Lung (tissue), 12 donors: Measurements from ENCODE around the gene COBL. TPM values are rescaled to one million over a fixed set of nuclear protein-coding genes. Genes with fewer than 3 reads are reported as not detected.

Experiments used
- ATAC-seq: fragments of 200-7000 bp; cut with Tn5 transposase; one replicate; pipeline ENCODE4 v1.9.1; 2020; ENCODE audit warnings: moderate number of reproducible peaks; ENCODE audit not compliant: insufficient read depth, low FRiP score
- DNase-seq, 3 donors: peaks; one replicate each; pipeline ENCODE4 v3.0.0-alpha.2; 2013 to 2017
- H3K27ac ChIP-seq, 2 donors: one replicate each; pipeline ENCODE4 v1.5.1; 2013; ENCODE audit warnings: mild to moderate bottlenecking in 2 of 2, moderate library complexity in 2 of 2, control low read depth in 1 of 2, inconsistent platforms in 1 of 2, low read depth in 1 of 2, low read length in 1 of 2
- H3K27me3 ChIP-seq, 3 donors: one replicate each; pipeline ENCODE4 v1.5.1; 2013; ENCODE audit warnings: low read length in 2 of 3; ENCODE audit not compliant: control insufficient read depth in 3 of 3, insufficient read depth in 3 of 3
- H3K36me3 ChIP-seq, 4 donors: one replicate each; pipeline ENCODE4 v1.5.1; 2013; ENCODE audit warnings: low read length in 4 of 4, mild to moderate bottlenecking in 1 of 4, moderate library complexity in 1 of 4; ENCODE audit not compliant: control insufficient read depth in 4 of 4, insufficient read depth in 4 of 4
- H3K4me1 ChIP-seq, 5 donors: one replicate each; pipeline ENCODE4 v1.5.1; 2013; ENCODE audit warnings: low read length in 5 of 5, mild to moderate bottlenecking in 2 of 5, moderate library complexity in 1 of 5; ENCODE audit not compliant: control insufficient read depth in 5 of 5, insufficient read depth in 5 of 5
- H3K4me3 ChIP-seq: one replicate; pipeline ENCODE4 v1.5.1; 2013; ENCODE audit warnings: mild to moderate bottlenecking, control low read depth, moderate library complexity
- H3K9ac ChIP-seq, 2 donors: one replicate each; pipeline ENCODE4 v1.5.1; 2013; ENCODE audit warnings: low read length in 2 of 2, control low read depth in 1 of 2; ENCODE audit not compliant: insufficient read depth in 1 of 2
- H3K9me3 ChIP-seq, 4 donors: one replicate each; pipeline ENCODE4 v1.5.1; 2013; ENCODE audit warnings: low read length in 3 of 4, mild to moderate bottlenecking in 1 of 4, moderate library complexity in 1 of 4; ENCODE audit not compliant: control insufficient read depth in 4 of 4, insufficient read depth in 3 of 4
- CTCF ChIP-seq: IDR thresholded peaks from 2 replicates; pipeline ENCODE4 v1.5.1; 2012; ENCODE audit warnings: mild to moderate bottlenecking; ENCODE audit errors: control extremely low read depth, extremely low read depth
- WGBS, 2 donors: extraction: QIAGEN DNeasy Blood & Tissue Kit; methylation state at CpG; one replicate each; pipeline ENCODE4 v1.1.7; 2013; 5-methylcytosine and 5-hydroxymethylcytosine counted together
- polyA plus RNA-seq, 2 donors: library from polyadenylated mRNA; stranded (reverse); fragments of 200-250 nt; gene quantifications; one replicate each; pipeline ENCODE4 v1.2.1, GENCODE V29; 2013
- total RNA-seq, 2 donors: library from RNA; depleted of rRNA in 1 of 2; stranded (reverse); fragments of >200 nt in 1 of 2; gene quantifications; one replicate each; pipeline ENCODE4 v1.2.1, GENCODE V29; 2014 to 2021
- donor health status: control.
- donor health status: control.
- donor health status: Bipolar disorder and iron deficiency.
- donor health status: healthy.
- donor health status: DM: yes; HTN: yes; CAD: no.

Gene COBL
- total and polyA plus RNA-seq, 4 donors: 6.3 to 38.1 (median 15.0) TPM

- Histone ChIP-seq H3K4me3 (no peak overlapping the region), H3K27me3 (no peaks in the 10 kb centered on the region), H3K36me3 (peaks cover 0 to 7% (median 0%) of the 10 kb centered on the region in 4 donors), H3K9me3 (no peaks in the 10 kb centered on the region), H3K9ac (no peak overlapping the region), H3K4me1 (peaks cover 0 to 13% (median 0%) of the 10 kb centered on the region in 5 donors), H3K27ac (no peak overlapping the region)
- no peak for TF ChIP-seq CTCF
- ATAC-seq: no peak
- DNase-seq: no peak
- WGBS, 2 donors: 77 to 90% methylated on average over 19 of the region's 19 CpGs
Observed at GRCh38 chr7:51082096-51082840, 234.3 kb downstream of the COBL start.

GRCh38 chr7:51081270-51081890, 235.2 kb downstream of the COBL start:
- DNase-seq: no peak
- Histone ChIP-seq H3K9me3 (no peaks in the 10 kb centered on the region), H3K4me1 (peaks cover 0 to 13% (median 0%) of the 10 kb centered on the region in 5 donors), H3K27me3 (no peaks in the 10 kb centered on the region), H3K9ac (no peak overlapping the region), H3K36me3 (peaks cover 0 to 7% (median 0%) of the 10 kb centered on the region in 4 donors), H3K4me3 (no peak overlapping the region), H3K27ac (no peak overlapping the region)
- 80 to 87% methylated on average over 11 of the region's 11 CpGs for WGBS, 2 donors
- no peak for ATAC-seq
- TF ChIP-seq CTCF: no peak

- H3K9me3 ChIP-seq: no peaks in the 10 kb centered on the region
- DNase-seq: no peak
- WGBS, 2 donors: 86 to 87% methylated on average over 12 of the region's 12 CpGs
Observed at GRCh38 chr7:51080622-51081269, 235.9 kb downstream of the COBL start.

More at GRCh38 chr7:51080622-51081269, 235.9 kb downstream of the COBL start:
- Histone ChIP-seq H3K36me3 (peaks cover 0 to 7% (median 0%) of the 10 kb centered on the region in 4 donors), H3K4me3 (no peak overlapping the region), H3K4me1 (peaks cover 0 to 17% (median 0%) of the 10 kb centered on the region in 5 donors), H3K9ac (no peak overlapping the region), H3K27me3 (no peaks in the 10 kb centered on the region), H3K27ac (no peak overlapping the region)
- ATAC-seq: no peak
- no peak for TF ChIP-seq CTCF
